HG02798 (cell line): ENCODE measurements around the gene FYB1.

Experiments used
- ATAC-seq: cut with Tn5 transposase; IDR thresholded peaks from one replicate; pipeline ENCODE4 v1.9.1; 2021; ENCODE audit warnings: mild to moderate bottlenecking; ENCODE audit not compliant: unreplicated experiment, poor library complexity

The FYB1 gene

DNA sequence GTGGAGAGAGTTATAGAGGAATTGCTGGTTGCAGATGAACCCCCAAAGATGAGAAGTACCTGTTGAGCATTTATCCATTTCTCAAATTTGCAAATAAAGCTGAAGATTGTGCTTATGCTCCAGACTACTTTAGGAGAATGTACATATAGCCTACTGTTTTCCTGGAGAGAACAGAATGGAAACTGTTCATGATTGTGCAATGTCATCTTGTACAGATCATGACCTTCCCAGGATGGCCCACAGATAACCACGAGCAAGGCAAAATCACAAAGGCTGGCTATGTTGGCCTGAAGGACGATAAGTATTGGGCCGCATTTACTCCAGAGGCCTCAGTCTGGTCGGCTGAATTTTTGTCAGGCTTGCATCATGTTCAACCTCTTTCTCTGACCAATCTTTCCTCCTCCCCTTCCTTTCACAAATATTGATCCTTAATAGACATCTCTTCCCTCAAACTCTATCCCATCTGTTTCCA is 116.6 kb downstream of the FYB1 start:
- ATAC-seq: no peak

DNA sequence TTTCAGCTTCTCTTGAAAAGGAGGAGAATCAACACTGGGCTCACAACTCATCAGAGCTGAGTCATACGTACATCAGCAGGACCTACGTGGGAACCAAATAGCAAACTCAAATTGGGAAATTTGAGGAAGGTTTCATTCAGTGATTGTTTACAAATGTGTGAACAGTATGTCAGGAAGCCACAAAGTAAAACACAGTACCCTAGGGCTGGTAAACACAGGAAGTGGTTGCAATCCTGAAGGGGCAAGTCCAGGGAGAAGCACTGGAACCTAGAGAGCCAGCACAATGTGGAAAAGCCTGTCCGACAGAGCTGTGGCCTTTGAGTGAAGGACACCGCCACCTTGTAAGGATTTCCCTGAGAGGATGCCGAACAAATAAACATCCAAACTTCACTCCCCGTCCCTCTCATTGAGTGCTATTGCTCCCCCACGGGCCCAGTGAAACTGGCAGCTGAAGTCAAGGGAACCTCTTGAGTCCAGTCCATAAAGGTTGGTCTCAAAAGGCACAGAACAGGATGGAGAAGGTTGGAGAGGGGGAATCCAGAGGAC is 118.4 kb downstream of the FYB1 start:
- ATAC-seq: no peak

DNA sequence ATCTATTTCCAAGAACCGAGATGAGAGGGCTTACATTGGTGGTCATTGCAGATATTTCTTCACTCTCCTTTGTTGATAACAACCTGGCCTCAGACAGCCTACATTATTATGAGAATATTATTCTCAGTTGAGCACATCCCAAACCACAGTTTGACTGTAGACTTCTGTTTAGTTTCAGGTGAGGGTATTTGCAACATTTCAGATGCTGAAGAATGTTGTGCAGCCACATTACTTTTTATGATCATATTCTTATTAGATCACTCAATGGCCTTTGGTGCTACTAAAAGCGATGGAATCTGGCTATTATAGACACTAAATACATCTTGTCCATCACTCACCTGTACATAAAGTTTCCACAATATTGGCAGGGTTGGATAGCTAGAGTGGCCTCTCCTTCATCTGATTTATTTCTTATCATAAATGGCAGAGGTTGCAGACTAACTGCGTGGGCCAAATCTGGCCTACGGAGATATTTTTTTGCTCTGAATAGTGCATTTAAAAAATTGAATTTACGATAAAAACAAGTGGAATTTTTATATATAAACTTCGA is 119.0 kb downstream of the FYB1 start:
- no peak for ATAC-seq

DNA sequence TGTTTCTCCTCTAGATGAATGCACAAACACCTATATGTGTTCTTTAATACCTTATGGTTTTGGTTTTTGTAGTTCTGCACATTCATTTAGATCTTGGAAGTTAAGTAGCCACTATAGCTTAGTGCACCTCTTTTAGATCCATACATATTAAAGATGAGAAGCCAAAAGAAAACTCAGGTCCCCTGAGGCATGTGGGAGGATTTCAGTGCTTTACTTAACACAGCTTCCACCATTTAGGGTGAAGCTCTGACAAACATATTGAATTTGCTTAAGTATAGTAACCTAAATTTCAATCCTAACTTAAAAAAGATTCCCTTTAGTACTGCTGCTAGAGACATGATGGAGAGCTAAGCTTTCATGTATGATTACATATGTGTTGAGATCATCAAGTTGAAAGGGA is 119.5 kb downstream of the FYB1 start:
- no peak for ATAC-seq

DNA sequence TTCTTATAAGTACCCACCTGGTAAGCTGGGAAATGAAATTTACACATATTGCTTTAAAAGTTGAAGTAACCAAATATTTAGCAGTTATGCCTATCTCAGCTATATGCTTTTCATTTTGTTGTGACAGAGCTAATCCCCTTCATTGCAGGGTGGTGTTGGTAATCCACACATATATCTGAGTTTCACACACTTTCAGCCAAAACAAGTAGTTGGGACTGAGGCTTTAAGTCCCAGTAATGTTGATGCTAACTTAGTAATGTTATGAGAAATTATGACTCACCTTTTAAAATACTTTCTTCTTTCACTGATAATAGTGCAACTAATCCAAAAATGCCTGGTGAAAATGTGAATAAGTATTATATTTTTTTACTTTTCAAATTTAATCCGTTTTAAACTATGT is 126.0 kb downstream of the FYB1 start:
- no peak for ATAC-seq

DNA sequence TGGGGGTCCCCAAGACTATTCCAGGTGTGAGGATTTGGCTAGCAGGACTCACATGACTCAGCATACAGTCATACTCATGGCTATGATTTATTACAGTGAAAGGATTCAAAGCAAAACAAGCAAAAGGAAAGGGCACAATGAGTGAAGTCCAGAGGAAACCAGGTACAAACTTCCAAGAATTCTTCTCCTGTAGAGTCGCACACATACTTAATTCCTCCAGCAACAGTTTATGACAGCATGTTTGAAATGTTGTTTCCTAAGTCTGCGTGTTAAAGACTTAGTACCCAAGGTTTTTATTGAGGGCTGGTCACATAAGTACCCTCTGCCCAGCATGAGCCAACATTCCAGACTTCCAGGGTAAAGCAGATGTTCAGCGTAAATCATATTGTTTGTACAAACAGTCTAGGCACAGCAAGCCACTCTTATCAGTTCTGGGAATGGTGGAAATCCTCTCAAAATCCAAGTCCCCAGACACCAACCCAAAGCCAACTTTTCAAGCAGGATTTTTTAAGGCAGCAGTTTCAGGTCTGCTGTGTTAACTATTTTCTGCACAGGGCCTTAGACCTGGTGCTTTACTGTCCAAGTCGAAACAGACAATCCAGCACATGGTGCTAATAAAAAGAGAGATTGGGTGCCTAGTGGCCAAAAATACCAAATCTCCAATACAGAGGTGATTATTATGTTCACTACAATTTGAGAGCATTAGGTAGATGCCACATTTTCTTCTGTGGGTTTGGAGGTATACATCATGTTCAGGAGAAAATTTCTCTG is 126.6 kb downstream of the FYB1 start:
- ATAC-seq: no peak

DNA sequence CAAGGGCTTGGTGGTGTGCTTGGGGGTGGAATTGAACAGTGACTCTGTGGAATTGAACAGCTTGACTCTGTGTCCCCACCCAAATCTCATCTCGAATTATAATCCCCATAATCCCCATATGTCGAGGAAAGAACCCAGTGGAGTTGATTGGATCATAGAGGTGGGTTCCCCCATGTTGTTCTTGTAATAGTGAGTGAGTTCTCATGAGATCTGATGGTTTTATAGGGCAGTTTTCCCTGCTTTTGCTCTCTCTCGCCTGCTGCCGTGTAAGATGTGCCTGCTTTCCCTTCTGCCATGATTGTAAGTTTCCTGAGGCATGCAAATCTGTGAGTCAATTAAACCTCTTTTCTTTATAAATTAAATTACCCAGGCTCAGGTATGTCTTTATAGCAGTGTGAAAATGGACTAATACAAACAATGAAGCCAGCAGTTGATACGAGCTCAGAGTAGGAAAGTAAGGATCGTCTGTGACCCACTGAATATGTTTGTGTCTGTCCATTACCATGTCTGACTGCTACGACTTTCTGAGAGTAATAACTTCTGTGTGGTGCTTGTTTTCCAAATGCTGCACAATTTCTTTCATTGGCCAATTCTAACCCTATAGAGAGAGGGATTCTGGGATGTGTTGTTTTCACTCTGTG is 127.3 kb downstream of the FYB1 start:
- ATAC-seq: no peak

DNA sequence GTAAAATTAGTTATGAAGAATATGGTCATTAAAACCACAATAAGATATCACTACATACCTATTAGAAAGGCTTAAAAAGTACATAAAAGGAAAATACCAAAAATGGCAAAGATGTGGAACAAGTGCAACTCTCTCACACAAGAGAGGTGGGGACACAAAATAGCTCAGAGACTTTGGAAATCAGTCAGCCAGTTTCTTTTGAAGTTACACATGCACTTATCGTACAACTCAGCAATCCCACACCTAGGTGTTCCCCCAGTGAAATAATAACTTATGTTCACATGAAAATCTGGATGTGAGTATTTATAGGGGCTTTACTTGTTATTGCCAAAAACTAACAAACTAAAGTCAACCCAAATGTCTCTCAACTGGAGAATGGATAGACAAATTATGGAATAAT is 135.4 kb downstream of the FYB1 start:
- ATAC-seq: no peak

DNA sequence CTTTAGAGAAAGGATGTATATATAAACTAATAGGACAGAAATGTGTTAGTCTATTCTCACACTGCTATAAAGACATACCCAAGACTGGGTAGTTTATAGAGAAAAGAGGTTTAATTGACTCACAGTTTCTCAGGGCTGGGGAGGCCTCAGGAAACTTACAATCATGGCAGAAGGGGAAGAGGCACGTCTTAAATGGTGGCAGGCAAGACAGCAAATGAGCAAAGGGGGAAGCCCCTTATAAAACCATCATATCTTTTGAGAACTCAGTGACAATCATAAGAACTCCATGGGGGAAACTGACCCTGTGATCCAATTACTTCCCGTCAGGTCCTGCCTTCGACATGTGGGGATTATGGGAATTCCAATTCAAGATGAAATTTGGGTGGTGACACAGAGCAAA is 136.4 kb downstream of the FYB1 start:
- no peak for ATAC-seq

DNA sequence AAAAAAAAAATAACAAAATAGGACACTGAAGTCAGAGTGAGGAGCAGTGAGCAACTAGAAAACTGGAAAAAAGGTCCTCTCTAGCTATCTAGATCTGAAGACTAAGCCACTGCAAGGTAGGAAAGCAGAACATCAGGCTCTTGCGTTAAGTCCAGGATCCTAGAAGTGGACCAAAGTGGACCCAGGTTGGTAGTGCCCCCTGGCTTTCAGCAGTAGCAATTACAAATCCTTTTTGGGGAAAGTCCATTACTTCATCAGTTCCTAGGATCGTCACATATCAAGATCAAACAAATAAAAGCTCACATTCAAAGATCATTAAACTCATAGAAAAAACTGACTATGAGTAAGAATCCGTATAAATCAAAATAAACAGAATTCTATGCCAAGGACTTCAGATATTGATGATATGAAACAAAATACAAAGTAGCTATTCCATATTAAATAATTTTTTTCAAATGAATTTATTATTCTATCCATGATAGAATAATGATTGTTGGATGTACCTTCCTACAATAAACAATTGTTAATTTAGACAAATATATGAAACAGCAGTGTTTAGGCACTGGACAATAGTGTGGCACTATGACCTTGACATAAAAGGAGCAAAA is 138.7 kb downstream of the FYB1 start:
- ATAC-seq: peak; percentile 58

DNA sequence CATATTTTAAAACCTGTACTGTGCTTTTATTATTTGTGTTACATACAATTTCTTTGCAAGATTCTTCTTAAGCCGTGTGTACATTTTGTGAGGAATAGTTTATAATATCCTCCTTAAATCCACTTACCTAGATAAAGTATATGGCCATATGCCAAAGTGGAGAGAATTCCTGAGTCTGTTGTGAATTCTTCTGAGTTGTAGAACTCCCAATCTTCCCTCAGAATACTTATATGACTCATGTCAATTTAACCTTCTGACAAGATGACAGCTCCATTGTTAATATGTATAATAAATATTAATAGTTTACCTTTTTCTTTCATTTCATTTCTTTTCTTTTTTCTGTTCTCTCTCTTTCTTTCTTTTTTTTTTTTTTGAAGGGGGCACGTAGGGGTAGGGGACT is 139.2 kb downstream of the FYB1 start:
- ATAC-seq: no peak

DNA sequence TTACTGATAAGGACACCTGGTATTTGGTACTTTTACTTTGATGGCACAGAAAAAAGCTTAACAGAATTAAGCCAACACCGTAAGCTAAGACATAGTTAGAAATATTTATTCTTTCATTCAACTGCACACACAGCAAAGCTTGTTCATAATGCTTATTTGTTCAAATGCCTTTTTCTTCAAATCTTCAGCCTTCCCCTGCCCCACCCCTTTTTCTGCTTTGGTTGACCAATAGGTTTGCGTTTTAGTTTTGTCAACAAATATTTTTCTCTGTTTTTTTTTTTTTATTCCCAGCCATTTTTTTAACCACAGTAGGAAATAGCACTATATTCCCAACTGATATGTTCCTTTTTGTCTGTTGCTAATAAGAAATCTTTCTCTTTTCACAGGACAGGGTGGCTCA is 140.2 kb downstream of the FYB1 start:
- no peak for ATAC-seq

DNA sequence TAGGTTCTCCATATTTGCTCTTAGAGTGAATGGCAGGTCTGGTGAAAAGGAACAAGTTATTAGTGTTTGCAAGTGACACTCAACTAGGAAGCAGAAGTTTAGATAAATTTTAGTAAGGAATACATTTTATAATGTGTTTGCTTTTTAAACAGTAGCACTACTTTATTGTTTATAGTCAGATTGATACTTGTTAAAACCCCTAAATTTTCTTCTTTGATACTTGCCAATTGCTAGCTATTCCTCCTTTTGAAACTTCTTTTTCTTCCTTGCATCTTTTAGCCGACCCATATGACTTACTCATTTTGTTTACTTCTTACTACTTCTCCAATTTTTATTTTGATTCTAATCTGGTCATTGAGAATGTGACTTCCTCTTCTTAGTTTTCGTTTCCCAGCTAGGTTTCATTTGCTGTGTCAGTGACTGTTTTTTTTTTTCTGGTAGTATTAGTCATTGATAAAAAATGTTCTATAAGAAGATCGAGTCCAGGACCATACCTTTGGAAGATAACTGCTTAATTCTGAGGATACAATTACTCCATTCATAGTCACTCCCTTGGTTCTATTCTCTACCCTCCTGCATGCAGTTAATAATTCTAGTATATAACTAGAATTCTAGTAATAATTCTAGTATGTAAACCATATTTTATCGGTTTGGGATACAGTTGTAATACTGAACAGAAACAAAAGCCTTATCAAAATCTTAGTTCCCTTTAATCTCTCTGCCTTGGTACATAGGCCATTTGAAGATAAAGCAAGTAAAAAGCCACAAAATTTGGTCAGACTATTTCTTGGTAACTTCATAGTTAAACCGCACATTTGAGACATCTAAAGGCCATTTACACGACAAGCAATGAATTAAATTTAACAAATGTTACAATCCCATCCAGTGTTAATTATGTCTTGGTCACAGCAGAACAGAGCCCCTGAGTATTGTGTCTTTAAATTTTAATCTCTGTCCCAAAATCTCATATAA is 142.3 kb downstream of the FYB1 start:
- no peak for ATAC-seq

DNA sequence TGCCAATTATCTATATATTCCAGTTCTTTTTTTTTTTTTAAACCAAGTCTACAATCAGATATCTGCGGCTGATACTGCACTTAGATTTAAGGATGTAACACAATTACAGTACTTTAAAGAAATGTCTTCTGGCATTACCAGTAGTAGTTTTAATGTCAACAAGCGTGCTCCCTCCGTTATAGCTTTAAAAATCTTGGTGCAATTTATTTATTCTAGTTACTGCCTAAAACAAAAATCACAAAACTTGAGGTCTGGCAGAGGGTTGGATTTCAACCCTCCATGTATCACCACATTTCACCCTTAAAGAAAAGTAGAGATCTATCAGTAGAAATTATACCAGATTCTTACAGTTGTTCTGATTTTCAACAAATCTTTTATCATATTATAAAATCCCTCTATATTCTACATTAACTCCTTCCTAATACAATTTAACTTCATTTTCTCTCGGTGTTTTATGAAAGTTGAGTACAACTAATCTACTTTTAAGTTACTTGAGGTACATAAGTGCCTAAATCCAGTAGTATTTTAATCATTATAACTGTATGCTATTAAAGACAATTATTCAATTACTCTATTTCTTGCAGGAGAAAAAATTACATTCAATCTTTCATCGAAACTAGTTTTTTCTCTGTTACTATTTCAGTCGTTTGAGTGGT is 143.1 kb downstream of the FYB1 start:
- no peak for ATAC-seq

DNA sequence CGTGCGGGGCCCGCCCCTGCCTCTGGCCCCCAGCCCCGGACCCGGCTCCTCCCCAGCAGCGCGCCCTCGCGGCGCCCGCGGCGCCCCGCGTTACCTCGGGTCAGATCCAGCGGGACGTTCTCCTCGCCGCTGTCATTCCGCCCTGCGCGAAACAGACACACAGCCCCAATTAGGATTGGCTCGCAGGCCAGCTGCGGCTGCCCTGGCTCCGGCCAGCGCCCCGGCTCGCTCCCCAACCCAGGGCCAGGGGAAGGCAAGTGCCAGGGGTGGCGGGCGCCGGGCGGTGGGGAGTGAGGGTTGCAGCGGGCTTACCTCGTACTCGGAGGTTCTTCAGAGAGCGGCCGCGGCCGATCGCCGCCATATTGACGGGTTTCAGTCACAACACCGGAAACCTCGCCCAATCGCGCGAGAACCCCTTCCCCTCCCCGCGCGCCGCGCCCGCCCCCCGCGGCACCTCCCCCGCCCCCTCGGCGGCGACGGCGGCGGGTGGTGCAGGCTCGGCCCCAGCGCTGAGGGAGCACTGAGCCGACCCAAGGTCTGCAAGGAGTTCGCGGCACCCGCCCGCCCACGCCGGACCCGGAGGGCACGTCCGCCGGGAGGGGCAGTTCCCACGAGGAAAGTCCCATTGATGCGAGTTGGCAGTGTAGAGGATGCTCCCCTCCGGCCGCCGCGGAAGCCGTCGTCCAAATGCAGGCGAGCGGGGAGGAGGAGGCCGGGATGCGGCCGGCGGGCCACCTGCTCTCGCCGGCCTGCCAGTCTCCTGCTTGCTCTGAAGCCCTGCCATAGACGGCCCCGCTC is 145.1 kb downstream of the FYB1 start, which contains the start of gene RICTOR:
Gene RICTOR (minus strand): TSS at position 383 of the 798 bp plus-strand sequence. CDS start 22 bp downstream, at position 361.
- ATAC-seq: peak; percentile 85

DNA sequence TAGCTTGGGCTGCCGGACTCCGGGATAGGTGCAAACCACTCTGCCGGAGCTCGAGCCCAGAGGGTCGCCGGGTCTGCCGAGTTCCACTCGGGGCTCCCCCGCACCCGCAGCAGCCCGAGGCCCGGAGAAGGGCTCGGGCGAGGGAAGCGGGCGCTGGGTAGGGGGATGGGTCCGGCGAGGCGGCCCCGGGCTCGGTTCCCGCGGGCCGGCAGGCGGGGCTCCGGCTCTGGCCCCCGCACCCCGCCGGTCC is 145.7 kb downstream of the FYB1 start:
- ATAC-seq: peak; percentile 35

DNA sequence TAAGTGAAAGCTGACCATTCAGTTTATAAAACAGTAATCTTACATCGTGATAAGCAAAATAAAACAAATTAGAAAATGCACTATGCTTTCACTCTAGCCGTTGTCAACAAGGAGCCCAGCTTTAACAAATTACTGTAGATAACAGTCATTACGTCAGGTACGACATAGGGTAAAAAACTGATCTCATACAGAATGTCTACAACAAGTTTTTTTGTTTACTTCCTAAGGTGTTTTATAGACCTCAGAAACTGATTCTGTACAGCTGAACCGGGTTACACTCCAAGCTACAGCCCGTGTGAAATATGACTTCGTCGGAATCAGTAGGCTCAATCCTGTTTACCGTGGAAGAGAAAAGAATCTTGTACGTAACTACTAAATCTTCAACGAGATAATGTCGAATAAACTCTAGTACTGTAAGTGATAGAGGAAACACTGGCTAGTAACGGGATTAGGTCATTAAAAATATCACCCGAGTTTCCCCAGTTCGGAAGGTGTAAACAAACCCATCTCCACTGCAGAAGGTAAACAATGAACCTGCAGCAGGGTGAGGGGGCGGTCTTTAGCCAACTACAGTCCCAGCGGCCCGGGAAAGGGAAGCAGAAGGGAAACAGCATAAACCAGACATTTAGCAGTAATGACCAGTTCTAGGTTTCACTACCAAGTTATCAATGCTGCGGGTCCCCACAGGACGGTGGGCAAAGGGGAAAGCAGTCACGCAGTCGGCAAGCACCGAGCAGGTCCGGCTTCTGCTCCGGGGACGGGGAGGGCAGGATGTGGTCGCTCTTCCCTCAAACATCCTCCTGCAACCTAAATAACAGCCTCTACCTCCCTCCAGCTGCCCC is 146.2 kb downstream of the FYB1 start:
- ATAC-seq: peak; percentile 30

DNA sequence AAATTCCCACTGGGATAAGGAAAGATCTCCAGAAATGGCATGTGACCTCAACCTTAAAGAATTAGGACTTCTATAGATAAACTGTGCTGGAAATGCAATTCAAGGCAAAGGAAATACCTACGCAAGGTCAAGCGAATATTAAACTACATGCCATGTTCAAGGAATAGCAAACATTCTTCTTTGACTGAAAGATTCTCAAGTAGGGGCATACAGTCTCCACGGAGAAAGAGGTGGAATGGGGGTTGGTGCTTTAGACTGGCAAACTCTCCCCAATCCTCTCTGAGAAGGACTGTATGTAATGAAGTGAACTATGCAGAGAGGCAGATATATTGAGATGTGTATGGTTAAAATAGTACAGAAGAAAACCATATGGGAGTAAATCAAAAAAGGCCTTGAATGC is 151.3 kb downstream of the FYB1 start:
- ATAC-seq: no peak
